Activated CD4-positive, alpha-beta T cell treated with anti-CD3 and anti-CD28 coated beads, Interleukin-2, amount 10 ng/mL, durations not matched to agents 24 days and 14 days (primary cell): ENCODE measurements around the gene SEPHS2. TPM values are rescaled to one million over a fixed set of nuclear protein-coding genes. Genes with fewer than 3 reads are reported as not detected.

Experiments
- DNase-seq: peaks from one replicate; pipeline ENCODE4 v3.0.0; 2022
- H3K27ac Mint-ChIP-seq: one replicate; pipeline ENCODE4 v1.8.0; 2022; ENCODE audit warnings: mild to moderate bottlenecking, mixed read lengths
- H3K27me3 Mint-ChIP-seq: one replicate; pipeline ENCODE4 v1.8.0; 2022; ENCODE audit warnings: mixed read lengths
- H3K36me3 Mint-ChIP-seq: one replicate; pipeline ENCODE4 v1.8.0; 2022; ENCODE audit warnings: low read depth, mild to moderate bottlenecking, mixed read lengths
- H3K4me1 Mint-ChIP-seq: one replicate; pipeline ENCODE4 v1.8.0; 2021; ENCODE audit warnings: mixed read lengths
- H3K4me3 Mint-ChIP-seq: one replicate; pipeline ENCODE4 v1.8.0; 2022; ENCODE audit warnings: mild to moderate bottlenecking, moderate library complexity, mixed read lengths
- H3K9me3 Mint-ChIP-seq: one replicate; pipeline ENCODE4 v1.8.0; 2021; ENCODE audit warnings: mixed read lengths
- intact Hi-C: fragments of 100-400 bp; cut with micrococcal nuclease; formaldehyde crosslinking; loops from one replicate; pipeline ENCODE4 v1.15.1; 2023
- total RNA-seq: library from RNA; stranded (reverse); gene quantifications from 2 replicates; pipeline ENCODE4 v1.2.3, GENCODE V29; 2022

SEPHS2 gene
- total RNA-seq, 1 donor from 2014 or later, result 79.7 TPM

GRCh38 chr16:30430428-30430970 lies 15.2 kb downstream of the SEPHS2 start:
- H3K36me3 Mint-ChIP-seq, result peaks cover 30% of the 10 kb centered on the region
- H3K4me3 Mint-ChIP-seq, result no peak overlapping the region
- no peaks in the 10 kb centered on the region for H3K27me3 Mint-ChIP-seq
- no peak overlapping the region for H3K27ac Mint-ChIP-seq
- intact Hi-C loops, result loop anchor here (1.0 to 5.0 kb wide), 9 partner anchors 15 to 198 kb away; partner anchors contain the start of genes ITGAL, SEPHS2, ZNF747 and ZNF785
- H3K4me1 Mint-ChIP-seq, result peaks cover 29% of the 10 kb centered on the region
- DNase-seq, result no peak
- no peaks in the 10 kb centered on the region for H3K9me3 Mint-ChIP-seq

DNA sequence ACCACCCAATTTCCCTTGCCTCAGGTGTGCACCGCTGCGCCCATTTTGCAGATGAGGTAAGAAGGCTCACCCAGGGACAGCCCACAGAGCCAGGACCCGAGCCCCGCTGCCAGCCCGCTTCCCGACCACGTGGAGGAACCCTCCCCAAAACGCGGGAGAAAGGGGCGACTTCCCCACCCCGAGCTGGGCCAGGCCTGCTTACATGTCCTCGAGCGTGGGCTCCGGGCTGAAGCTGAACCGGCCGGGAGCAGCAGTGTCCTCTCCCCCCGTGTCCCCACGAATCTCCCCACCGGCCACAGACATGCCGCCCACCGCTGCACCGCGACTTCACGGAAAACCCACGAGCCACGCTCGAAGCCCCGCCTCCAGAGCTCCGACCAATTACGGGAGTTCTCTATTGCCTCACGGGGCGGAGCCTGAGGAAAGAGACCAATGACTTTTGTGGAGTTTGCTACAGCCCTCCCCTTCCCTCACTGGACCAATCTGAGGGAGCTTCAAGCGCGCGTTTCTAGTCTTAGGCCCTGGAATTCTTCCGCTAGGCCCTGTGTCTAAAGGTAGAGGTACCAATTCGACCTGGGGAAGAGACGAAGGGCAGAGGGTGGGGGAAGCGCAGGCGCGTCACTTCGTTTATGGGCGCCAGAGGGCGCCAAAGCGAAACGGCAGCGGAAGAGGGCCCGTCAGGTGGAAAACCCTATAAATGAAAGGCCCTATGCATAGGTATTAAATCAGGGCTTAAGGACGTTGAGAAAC lies 15.8 kb downstream of the SEPHS2 start, which contains the start of gene DCTPP1:
DCTPP1 (minus strand) TSS at position 353 of the 750 bp plus-strand sequence; CDS start at position 303, 50 bp downstream.
- Mint-ChIP-seq H3K4me3 (no peak within 1 kb of the TSS), H3K9me3 (no peaks in the 10 kb centered on the region), H3K27ac (no peak within 1 kb of the TSS), H3K4me1 (peaks cover 27% of the 10 kb centered on the region), H3K27me3 (no peaks in the 10 kb centered on the region), H3K36me3 (peaks cover 32% of the 10 kb centered on the region)
- intact Hi-C loops, result loop anchor here (1.0 to 5.0 kb wide), 9 partner anchors 15 to 198 kb away; partner anchors contain the start of genes ITGAL, SEPHS2, ZNF747 and ZNF785
- peak; percentile 99 for DNase-seq

DNA sequence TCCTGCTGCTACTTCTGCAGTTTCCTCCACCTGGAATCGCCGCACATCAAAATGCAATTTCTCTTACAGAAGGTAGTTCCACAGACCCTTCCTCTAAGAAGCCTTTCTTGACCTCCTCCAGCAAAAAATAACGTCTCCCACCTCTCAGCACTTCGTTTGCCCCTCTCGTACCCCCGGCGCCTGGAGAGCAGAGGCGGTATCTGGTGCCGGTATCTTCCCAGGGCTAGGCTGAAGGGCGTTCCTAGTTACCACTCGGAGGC lies 16.3 kb downstream of the SEPHS2 start:
- peaks cover 22% of the 10 kb centered on the region for H3K4me1 Mint-ChIP-seq
- no peak overlapping the region for H3K4me3 Mint-ChIP-seq
- H3K9me3 Mint-ChIP-seq, result no peaks in the 10 kb centered on the region
- no peaks in the 10 kb centered on the region for H3K27me3 Mint-ChIP-seq
- DNase-seq, result no peak
- no peak overlapping the region for H3K27ac Mint-ChIP-seq
- intact Hi-C loops, result no loop called here
- H3K36me3 Mint-ChIP-seq, result peaks cover 36% of the 10 kb centered on the region

- no peak for DNase-seq
- Mint-ChIP-seq H3K27ac (peak overlapping the region; percentile 44), H3K27me3 (no peaks in the 10 kb centered on the region), H3K4me3 (no peak overlapping the region), H3K9me3 (no peaks in the 10 kb centered on the region), H3K4me1 (peaks cover 16% of the 10 kb centered on the region), H3K36me3 (peaks cover 46% of the 10 kb centered on the region)
- intact Hi-C loops, result no loop called here
These were observed 17.6 kb downstream of the SEPHS2 start for GRCh38 chr16:30428055-30428454.

DNA sequence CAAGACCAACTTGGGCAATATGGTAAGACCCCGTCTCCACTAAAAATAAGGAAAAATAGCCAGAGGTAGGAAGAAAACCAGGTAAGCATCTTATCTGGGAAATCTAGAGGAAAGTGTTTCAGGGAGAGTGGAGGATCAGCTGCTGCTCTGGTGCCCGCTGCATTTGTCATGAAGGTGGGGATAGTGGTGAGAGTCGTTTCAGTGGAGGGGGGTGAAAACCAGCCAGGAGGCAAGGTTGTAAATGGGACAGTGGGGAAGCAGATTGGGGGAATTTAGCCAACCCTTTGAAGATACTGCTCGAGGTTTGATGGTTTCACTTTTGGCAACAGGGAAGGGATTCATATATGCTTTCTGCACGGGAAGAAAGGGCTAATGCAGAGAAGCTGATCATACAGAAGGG lies 24.7 kb downstream of the SEPHS2 start:
- Mint-ChIP-seq H3K9me3 (no peaks in the 10 kb centered on the region), H3K27ac (no peak overlapping the region), H3K4me3 (no peak overlapping the region), H3K36me3 (peaks cover 51% of the 10 kb centered on the region), H3K27me3 (no peaks in the 10 kb centered on the region), H3K4me1 (peaks cover 26% of the 10 kb centered on the region)
- intact Hi-C loops, result no loop called here
- no peak for DNase-seq

DNA sequence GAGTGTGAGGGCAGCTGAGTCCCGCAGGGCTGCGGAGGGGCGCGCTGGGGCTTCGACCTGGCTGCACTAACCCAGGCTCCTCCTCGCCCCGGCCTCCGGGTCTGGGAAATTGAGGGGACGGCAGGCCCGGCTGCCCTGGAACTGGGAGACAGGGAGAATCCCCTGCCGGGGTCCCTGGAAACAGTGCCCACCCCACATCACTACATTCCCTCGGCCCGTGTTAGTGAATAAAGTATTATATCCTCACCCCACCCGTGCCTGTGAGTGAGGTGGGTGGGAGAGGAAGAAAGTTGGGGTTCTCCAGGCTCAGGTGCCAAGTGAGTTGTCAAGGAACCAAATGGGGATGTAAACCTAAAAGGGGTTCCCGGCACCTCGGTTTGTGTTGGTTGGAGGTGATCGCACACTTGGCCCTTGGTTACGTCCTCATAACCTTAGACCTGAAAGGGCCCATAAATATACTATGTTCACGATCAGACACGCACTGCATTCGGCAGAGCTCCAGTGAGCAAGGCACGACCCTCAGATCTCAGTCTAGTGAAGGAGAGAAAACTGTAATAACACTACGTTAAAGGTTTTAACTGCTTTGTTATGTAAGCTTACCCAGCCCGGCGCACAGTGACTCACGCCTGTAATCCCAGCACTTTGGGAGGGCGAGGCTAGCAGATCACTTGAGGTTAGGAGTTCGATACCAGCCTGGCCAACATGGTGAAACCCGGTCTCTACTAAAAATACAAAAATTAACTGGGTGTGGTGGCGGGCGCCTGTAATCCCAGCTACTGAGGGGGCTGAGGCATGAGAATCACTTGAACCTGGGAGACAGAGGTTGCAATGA lies 27.1 kb downstream of the SEPHS2 start:
- Mint-ChIP-seq H3K4me1 (peaks cover 29% of the 10 kb centered on the region), H3K36me3 (peaks cover 43% of the 10 kb centered on the region), H3K27ac (peak overlapping the region; percentile 72), H3K4me3 (peak overlapping the region; percentile 65), H3K27me3 (no peaks in the 10 kb centered on the region), H3K9me3 (no peaks in the 10 kb centered on the region)
- intact Hi-C loops, result loop anchor here (5.0 kb wide), 1 partner anchor 239 kb away; the partner anchor contains the start of gene FBRS
- no peak for DNase-seq

DNA sequence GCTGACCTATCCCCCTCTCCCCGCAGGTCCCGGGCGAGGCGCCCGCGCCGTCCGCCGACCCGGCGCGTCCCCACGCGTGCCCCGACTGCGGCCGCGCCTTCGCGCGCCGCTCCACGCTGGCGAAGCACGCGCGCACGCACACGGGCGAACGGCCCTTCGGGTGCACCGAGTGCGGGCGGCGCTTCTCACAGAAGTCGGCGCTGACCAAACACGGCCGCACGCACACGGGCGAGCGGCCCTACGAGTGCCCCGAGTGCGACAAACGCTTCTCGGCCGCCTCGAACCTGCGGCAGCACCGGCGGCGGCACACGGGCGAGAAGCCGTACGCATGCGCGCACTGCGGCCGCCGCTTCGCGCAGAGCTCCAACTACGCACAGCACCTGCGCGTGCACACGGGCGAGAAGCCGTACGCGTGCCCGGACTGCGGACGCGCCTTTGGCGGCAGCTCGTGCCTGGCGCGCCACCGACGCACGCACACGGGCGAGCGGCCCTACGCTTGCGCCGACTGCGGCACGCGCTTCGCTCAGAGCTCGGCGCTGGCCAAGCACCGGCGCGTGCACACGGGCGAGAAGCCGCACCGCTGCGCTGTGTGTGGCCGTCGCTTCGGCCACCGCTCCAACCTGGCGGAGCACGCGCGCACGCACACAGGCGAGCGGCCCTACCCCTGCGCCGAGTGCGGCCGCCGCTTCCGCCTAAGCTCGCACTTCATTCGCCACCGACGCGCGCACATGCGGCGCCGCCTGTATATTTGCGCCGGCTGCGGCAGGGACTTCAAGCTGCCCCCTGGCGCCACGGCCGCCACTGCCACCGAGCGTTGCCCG lies 27.9 kb downstream of the SEPHS2 start:
- H3K36me3 Mint-ChIP-seq, result peaks cover 44% of the 10 kb centered on the region
- peak overlapping the region; percentile 65 for H3K4me3 Mint-ChIP-seq
- peaks cover 31% of the 10 kb centered on the region for H3K4me1 Mint-ChIP-seq
- H3K9me3 Mint-ChIP-seq, result no peaks in the 10 kb centered on the region
- DNase-seq, result peak; percentile 97
- no peaks in the 10 kb centered on the region for H3K27me3 Mint-ChIP-seq
- H3K27ac Mint-ChIP-seq, result peak overlapping the region; percentile 72
- intact Hi-C loops, result loop anchor here (1.0 to 5.0 kb wide), 2 partner anchors 10 to 240 kb away; partner anchors contain the start of genes FBRS and ZNF771

GRCh38 chr16:30416624-30417528 lies 28.8 kb downstream of the SEPHS2 start:
- no peaks in the 10 kb centered on the region for H3K27me3 Mint-ChIP-seq
- no peaks in the 10 kb centered on the region for H3K9me3 Mint-ChIP-seq
- H3K4me3 Mint-ChIP-seq, result peak overlapping the region; percentile 51
- no peak overlapping the region for H3K27ac Mint-ChIP-seq
- no peak for DNase-seq
- H3K36me3 Mint-ChIP-seq, result peaks cover 46% of the 10 kb centered on the region
- intact Hi-C loops, result loop anchor here (1.0 to 5.0 kb wide), 2 partner anchors 10 to 240 kb away; partner anchors contain the start of genes FBRS and ZNF771
- H3K4me1 Mint-ChIP-seq, result peaks cover 35% of the 10 kb centered on the region

- Mint-ChIP-seq H3K9me3 (no peaks in the 10 kb centered on the region), H3K27me3 (no peaks in the 10 kb centered on the region), H3K4me1 (peaks cover 32% of the 10 kb centered on the region), H3K27ac (peak overlapping the region; percentile 17), H3K4me3 (no peak overlapping the region), H3K36me3 (peaks cover 44% of the 10 kb centered on the region)
- no peak for DNase-seq
- intact Hi-C loops, result loop anchor here (5.0 kb wide), 1 partner anchor 241 kb away; the partner anchor contains the start of gene FBRS
These were observed 29.5 kb downstream of the SEPHS2 start for GRCh38 chr16:30416047-30416603.

DNA sequence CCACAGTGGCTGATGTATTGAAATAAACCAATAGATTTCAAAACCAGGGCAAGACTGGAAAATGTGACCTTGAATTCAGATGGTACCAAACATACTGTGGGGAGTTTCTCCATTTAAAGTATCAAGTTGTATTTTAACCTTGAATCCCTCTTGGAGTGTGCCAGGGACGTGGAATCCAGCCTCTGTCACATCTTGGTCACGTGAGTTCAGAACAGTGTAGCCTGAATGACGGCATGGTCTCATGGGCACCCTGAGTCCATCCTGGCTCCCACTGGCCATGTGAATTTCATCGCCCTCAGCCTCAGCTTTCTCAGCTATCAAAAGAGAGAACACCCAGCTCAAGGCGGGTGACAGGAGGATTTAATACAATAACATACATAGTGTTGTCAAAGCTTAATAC lies 31.5 kb downstream of the SEPHS2 start:
- Mint-ChIP-seq H3K36me3 (peaks cover 41% of the 10 kb centered on the region), H3K4me1 (peaks cover 35% of the 10 kb centered on the region), H3K27ac (no peak overlapping the region), H3K27me3 (no peaks in the 10 kb centered on the region), H3K4me3 (no peak overlapping the region), H3K9me3 (no peaks in the 10 kb centered on the region)
- intact Hi-C loops, result no loop called here
- DNase-seq, result no peak

DNA sequence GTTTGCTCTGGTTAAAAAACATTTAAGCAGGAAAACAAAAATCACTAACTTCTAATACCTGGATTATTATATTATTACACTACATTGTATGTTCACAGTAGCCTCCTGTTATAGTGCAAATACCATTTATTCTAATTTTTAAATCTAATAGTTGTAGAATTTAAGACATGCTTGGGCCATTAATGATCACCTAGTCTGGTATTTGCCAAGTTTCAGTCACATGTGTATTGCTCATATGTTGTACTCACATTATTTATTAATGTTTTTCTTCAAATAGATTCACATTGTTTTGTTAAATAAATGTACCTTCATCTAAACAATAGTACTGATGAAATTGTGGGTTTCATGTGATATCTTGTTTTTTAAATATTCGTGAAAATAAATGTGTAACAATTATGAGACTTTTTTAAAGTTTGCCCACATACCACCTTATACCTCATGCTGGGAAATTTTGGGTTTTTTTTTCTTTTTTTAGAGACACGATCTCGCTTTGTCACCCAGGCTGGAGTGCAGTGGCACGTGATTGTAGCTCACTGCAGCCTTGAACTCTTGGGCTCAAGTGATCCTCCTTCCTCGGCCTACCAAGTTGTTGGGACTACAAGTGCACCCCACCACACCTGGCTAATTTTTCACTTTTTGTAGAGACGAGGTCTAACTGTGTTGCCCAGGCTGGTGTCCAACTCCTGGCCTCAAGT lies 32.4 kb downstream of the SEPHS2 start:
- Mint-ChIP-seq H3K27ac (no peak overlapping the region), H3K4me1 (peaks cover 38% of the 10 kb centered on the region), H3K4me3 (no peak overlapping the region), H3K27me3 (no peaks in the 10 kb centered on the region), H3K36me3 (peaks cover 36% of the 10 kb centered on the region), H3K9me3 (no peaks in the 10 kb centered on the region)
- intact Hi-C loops, result no loop called here
- no peak for DNase-seq
